MM.1S (cell line): ENCODE data around the gene KCNN1.

ENCODE experiments used
- DNase-seq: peaks from one replicate; pipeline ENCODE4 v3.0.0-alpha.2; 2015
- H2AFZ ChIP-seq: fragments of 300-600 bp; sonication (generic); 2 replicates; pipeline ENCODE4 v1.6.0; 2016; ENCODE audit warnings: antibody characterized with exemption, low read length
- H3F3A ChIP-seq: fragments of 300-600 bp; sonication (generic); 2 replicates; pipeline ENCODE4 v1.6.1; 2016; ENCODE audit warnings: mild to moderate bottlenecking, antibody characterized with exemption, low read length, moderate library complexity, mixed read lengths; ENCODE audit not compliant: insufficient read depth
- H3K27ac ChIP-seq: fragments of 300-600 bp; sonication (generic); 2 replicates; pipeline ENCODE4 v1.5.1; 2016; ENCODE audit warnings: mild to moderate bottlenecking, low read length
- H3K27me3 ChIP-seq: fragments of 300-600 bp; sonication (generic); replicated peaks from 2 replicates; pipeline ENCODE4 v1.6.0; 2016; ENCODE audit warnings: low read length; ENCODE audit not compliant: insufficient read depth
- H3K36me3 ChIP-seq: fragments of 300-600 bp; sonication (generic); replicated peaks from 2 replicates; pipeline ENCODE4 v1.6.1; 2016; ENCODE audit warnings: mild to moderate bottlenecking, low read length, mixed read lengths; ENCODE audit not compliant: insufficient read depth
- H3K4me1 ChIP-seq: fragments of 300-600 bp; sonication (generic); 2 replicates; pipeline ENCODE4 v1.6.1; 2016; ENCODE audit warnings: low read length, mixed read lengths
- H3K4me2 ChIP-seq: fragments of 300-600 bp; sonication (generic); 2 replicates; pipeline ENCODE4 v1.6.0; 2016; ENCODE audit warnings: low read depth, low read length
- H3K4me3 ChIP-seq: fragments of 300-600 bp; sonication (generic); 2 replicates; pipeline ENCODE4 v1.5.1; 2016; ENCODE audit warnings: low read length, mixed read lengths
- H3K79me2 ChIP-seq: fragments of 300-600 bp; sonication (generic); 2 replicates; pipeline ENCODE4 v1.6.1; 2016; ENCODE audit warnings: mixed run types, low read length, mixed read lengths
- H3K9ac ChIP-seq: fragments of 300-600 bp; sonication (generic); 2 replicates; pipeline ENCODE4 v1.6.1; 2016; ENCODE audit warnings: low read length, mixed read lengths
- H3K9me2 ChIP-seq: fragments of 300-600 bp; sonication (generic); replicated peaks from 2 replicates; pipeline ENCODE4 v1.6.1; 2016; ENCODE audit warnings: mild to moderate bottlenecking, low read length, mixed read lengths; ENCODE audit not compliant: insufficient read depth
- H3K9me3 ChIP-seq: fragments of 300-600 bp; sonication (generic); replicated peaks from 2 replicates; pipeline ENCODE4 v1.6.1; 2016; ENCODE audit warnings: mild to moderate bottlenecking, low read length, mixed read lengths; ENCODE audit not compliant: insufficient read depth
- H4K20me1 ChIP-seq: fragments of 300-600 bp; sonication (generic); 2 replicates; pipeline ENCODE4 v1.6.1; 2016; ENCODE audit warnings: mild to moderate bottlenecking, low read length, moderate library complexity, mixed read lengths; ENCODE audit not compliant: insufficient read depth
- EZH2 ChIP-seq: fragments of 300-600 bp; sonication (generic); optimal IDR thresholded peaks from 2 replicates; pipeline ENCODE3; 2017; ENCODE audit warnings: low read depth, mild to moderate bottlenecking, antibody characterized with exemption, low read length, mixed read lengths
- EZH2phosphoT487 ChIP-seq: fragments of 300-600 bp; sonication (generic); IDR thresholded peaks from 2 replicates; pipeline ENCODE4 v1.6.1; 2018; ENCODE audit warnings: antibody characterized with exemption, low read length
- TF ChIP-seq, protein P1 (sequence below): fragments of 300-600 bp; sonication (generic); IDR thresholded peaks from 2 replicates; pipeline ENCODE4 v1.5.1; 2016; ENCODE audit warnings: antibody characterized with exemption, low read length, mixed read lengths

KCNN1 gene

DNA sequence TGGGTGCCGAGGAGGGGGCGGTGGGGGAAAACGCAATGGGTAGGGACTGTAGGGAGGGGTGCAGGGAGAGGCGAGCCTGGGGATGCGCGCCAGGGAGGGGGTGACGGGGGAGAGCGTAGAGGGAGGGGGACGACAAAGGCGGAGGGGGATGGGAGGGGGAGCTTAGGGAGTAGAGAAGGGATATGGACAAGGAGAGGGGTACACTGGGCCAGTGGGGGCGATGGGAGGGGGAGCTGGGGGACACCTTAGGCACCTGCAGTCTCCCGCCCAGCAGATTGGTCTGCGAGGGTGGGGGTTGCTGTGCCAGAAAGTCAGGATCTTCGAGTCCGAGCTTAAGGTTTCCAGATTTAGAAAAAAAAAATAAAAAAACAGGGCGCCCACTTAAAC, 18.4 kb upstream of the KCNN1 start:
- no peaks in the 10 kb centered on the region for H4K20me1 ChIP-seq
- H3K36me3 ChIP-seq: no peaks in the 10 kb centered on the region
- H3K27ac ChIP-seq: no peak overlapping the region
- no peaks in the 10 kb centered on the region for H3K9me2 ChIP-seq
- H3K9me3 ChIP-seq: no peaks in the 10 kb centered on the region
- H3K9ac ChIP-seq: no peak overlapping the region
- H3K4me2 ChIP-seq: peak overlapping the region; percentile 54
- peaks cover 49% of the 10 kb centered on the region for H3K27me3 ChIP-seq
- H3F3A ChIP-seq: peaks cover 13% of the 10 kb centered on the region
- DNase-seq: no peak
- H3K4me1 ChIP-seq: peaks cover 15% of the 10 kb centered on the region
- H2AFZ ChIP-seq: no peak overlapping the region
- TF ChIP-seq, protein P1, sequence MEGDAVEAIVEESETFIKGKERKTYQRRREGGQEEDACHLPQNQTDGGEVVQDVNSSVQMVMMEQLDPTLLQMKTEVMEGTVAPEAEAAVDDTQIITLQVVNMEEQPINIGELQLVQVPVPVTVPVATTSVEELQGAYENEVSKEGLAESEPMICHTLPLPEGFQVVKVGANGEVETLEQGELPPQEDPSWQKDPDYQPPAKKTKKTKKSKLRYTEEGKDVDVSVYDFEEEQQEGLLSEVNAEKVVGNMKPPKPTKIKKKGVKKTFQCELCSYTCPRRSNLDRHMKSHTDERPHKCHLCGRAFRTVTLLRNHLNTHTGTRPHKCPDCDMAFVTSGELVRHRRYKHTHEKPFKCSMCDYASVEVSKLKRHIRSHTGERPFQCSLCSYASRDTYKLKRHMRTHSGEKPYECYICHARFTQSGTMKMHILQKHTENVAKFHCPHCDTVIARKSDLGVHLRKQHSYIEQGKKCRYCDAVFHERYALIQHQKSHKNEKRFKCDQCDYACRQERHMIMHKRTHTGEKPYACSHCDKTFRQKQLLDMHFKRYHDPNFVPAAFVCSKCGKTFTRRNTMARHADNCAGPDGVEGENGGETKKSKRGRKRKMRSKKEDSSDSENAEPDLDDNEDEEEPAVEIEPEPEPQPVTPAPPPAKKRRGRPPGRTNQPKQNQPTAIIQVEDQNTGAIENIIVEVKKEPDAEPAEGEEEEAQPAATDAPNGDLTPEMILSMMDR: no peak
- no peak for TF ChIP-seq EZH2
- H3K79me2 ChIP-seq: no peaks in the 10 kb centered on the region
- H3K4me3 ChIP-seq: peak overlapping the region; percentile 33; the same call in 1 of the 2 replicates

DNA sequence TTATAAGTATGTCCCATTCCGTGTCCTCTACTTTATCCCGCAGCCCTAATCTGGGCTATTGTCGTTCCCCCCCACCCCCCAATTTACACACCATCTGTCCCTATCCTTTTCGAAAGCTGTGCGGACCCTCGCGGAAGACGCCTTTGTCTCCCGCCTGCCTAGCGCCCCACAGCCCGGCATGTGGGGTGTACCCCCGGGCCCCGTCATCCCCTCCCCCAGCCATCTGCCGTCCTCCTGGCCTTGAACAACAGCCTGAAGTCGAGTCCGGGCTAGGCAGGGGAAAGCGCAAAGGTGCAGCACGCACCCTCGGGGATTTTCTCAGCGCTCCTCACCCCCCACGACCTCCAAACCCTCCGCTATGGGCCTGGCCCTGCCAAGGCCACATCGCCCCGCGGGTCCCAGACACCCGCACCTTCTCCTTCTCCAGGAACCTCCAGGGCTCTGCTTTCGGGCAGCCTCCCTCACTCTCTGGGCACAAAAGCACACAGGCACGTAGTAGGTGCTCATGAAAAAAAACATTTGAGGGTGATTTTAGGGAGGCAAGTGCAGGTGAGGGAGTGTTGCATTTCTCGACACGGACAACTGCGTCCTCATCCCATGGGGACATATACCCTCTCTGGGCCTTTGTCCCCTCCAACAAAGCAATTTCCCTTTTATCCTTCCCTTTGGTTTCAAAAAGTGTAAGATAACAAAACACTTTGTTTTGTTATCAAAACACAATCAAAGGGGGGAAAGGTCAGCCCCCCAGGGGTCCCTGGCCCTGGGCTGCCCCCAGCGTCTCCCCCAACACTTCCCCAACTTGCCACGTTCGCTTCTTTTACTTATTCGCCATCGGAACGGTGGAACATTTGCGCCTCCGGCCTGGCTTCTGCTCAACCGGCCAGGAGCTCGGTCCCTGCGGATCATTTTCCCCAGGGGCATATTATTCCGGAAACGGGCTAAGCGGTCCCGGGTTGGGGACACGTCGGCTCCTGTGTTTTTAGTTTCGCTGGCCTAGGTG, 17.7 kb upstream of the KCNN1 start:
- H3K27me3 ChIP-seq: peaks cover 56% of the 10 kb centered on the region
- H3K9me2 ChIP-seq: no peaks in the 10 kb centered on the region
- TF ChIP-seq EZH2 (no peak), EZH2phosphoT487 (peak; percentile 48; the same call in 1 of the 2 replicates)
- H3K4me3 ChIP-seq: no peak overlapping the region
- no peaks in the 10 kb centered on the region for H4K20me1 ChIP-seq
- peaks cover 15% of the 10 kb centered on the region for H3K4me1 ChIP-seq
- no peaks in the 10 kb centered on the region for H3K36me3 ChIP-seq
- H3K79me2 ChIP-seq: no peaks in the 10 kb centered on the region
- no peak for DNase-seq
- H2AFZ ChIP-seq: no peak overlapping the region
- H3F3A ChIP-seq: peaks cover 13% of the 10 kb centered on the region
- H3K4me2 ChIP-seq: peak overlapping the region; percentile 54; the same call in 1 of the 2 replicates
- H3K27ac ChIP-seq: no peak overlapping the region
- H3K9ac ChIP-seq: no peak overlapping the region
- H3K9me3 ChIP-seq: no peaks in the 10 kb centered on the region

DNA sequence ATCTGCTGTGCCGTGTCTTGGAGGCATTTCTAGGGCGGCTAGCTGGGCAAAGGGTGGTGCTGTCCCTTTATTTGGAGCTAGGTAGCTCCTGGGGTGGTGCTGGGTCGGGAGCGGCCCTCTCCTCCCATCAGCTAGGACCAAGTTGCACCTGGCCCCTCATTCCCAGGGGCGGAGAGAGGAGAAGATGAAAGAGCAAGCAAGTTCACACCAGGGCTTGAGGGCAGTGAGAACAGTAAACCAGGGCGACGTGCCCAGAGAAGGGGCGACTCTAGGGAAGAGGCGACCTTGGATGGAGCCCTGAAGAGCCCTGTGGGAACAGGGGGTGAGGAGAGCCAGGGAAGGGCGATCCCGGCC, 17.0 kb upstream of the KCNN1 start:
- Histone ChIP-seq H3K79me2 (no peaks in the 10 kb centered on the region), H3K4me1 (peaks cover 15% of the 10 kb centered on the region), H3K36me3 (no peaks in the 10 kb centered on the region), H3K27me3 (peaks cover 63% of the 10 kb centered on the region), H3F3A (peaks cover 13% of the 10 kb centered on the region), H3K27ac (no peak overlapping the region), H4K20me1 (no peaks in the 10 kb centered on the region), H2AFZ (no peak overlapping the region), H3K4me2 (peak overlapping the region; percentile 63; the same call in 1 of the 2 replicates), H3K9ac (no peak overlapping the region), H3K9me2 (no peaks in the 10 kb centered on the region), H3K9me3 (no peaks in the 10 kb centered on the region), H3K4me3 (0 out of 2 replicates have a peak overlapping the region, but pooled peaks have one; percentile 14)
- no peak for DNase-seq
- TF ChIP-seq EZH2phosphoT487: no peak
- TF ChIP-seq, protein P1: no peak
- no peak for TF ChIP-seq EZH2
